CD4-positive, alpha-beta T cell treated with Interleukin-15 for 1 hour (primary cell): ENCODE measurements around the gene DLG2.
"Not testable (repeated sequence)": the region's sequence is repeated elsewhere in the genome, so short reads cannot be mapped to it uniquely, and the experiment has no call there.

Experiments used
- DNase-seq: peaks from one replicate; pipeline ENCODE4 v3.0.0-alpha.2; 2020

The DLG2 gene

GRCh38 chr11:83454674-83455073 lies 2172.5 kb downstream of the DLG2 start:
- DNase-seq = no peak

- DNase-seq = no peak
Measured at GRCh38 chr11:83449338-83449913, 2177.7 kb downstream of the DLG2 start.

DNA sequence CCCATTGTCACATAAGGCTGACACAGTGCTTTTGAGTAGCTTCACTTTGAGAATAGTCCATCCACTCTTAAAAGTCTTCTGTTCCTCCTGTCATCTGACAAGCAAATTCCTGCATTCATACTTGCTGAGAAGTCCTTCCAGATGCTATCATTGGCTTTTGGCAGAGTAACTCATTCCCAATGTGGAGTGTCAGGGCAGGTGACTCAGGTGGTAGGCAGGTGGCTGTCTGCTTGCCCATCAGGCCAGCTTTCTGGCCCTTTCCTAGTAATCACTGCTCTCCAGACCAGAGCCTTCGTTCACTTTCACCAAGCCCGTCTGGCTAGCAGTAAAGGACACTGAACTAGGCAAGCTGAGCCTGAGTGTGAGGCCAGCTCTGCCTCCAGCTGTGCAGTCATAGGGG lies 2178.5 kb downstream of the DLG2 start:
- DNase-seq = no peak

DNA sequence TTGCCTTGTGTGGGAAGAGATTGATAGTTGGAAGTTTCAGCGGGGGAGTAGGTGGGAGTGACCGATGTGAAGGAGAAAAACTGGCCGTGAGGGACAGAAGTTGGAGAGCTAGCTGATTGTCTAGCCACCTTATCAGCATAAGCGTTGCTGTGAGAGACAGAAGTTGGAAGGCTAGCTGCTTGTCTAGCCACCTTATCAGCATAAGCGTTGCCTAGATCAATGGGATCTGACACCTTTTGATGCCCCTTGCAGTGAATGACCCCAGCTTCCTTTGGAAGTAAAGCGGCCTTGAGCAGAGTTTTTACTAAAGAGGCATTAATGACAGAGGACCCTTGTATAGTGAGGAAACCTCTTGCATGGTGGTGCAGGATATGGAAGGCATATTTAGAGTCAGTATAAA lies 2183.3 kb downstream of the DLG2 start:
- not testable (repeated sequence) for DNase-seq

- no peak for DNase-seq
Measured at GRCh38 chr11:83441601-83442000, 2185.5 kb downstream of the DLG2 start.

DNA sequence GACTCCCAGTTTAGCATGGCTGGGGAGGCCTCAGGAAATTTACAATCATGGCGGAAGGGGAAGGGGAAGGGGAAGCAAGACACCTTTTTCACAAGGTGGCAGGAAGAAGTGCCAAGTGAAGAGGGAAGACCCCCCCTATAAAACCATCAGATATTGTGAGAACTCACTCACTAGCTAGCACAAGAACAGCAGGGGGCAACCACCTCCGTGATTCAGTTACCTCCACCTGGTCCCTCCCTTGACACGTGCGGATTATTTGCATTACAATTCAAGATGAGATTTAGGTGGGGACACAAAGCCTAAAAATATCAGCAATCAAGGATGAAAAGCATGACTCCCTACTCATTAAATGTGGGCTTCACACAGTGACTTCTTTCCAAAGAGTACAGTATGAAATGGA lies 2186.0 kb downstream of the DLG2 start:
- DNase-seq = no peak

- DNase-seq = no peak
Measured at GRCh38 chr11:83438438-83438837, 2188.7 kb downstream of the DLG2 start.

GRCh38 chr11:83437939-83438338 lies 2189.2 kb downstream of the DLG2 start:
- no peak for DNase-seq

- no peak for DNase-seq
Measured at GRCh38 chr11:83436855-83437254, 2190.3 kb downstream of the DLG2 start.

- not testable (repeated sequence) for DNase-seq
Measured at GRCh38 chr11:83434812-83435211, 2192.3 kb downstream of the DLG2 start.

DNA sequence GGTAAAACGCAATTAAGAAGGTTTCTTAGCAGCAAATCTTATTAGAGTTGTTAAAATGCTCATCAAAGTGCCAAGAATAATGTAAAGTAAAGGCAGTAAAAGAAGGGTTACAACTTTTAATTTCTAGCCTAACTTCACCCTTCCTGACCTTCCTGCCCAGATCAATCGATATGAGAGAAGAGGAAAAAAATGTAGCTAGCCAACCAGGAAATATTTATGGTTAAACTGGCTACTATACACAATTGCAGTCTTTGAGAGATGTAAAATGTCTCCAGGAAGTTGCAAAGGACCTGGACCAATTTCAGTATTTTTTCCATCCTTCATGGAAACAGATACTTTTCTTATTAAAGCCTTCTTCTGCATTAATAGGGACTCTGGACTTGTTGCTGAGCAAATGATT lies 2199.2 kb downstream of the DLG2 start:
- no peak for DNase-seq

GRCh38 chr11:83427501-83427900 lies 2199.6 kb downstream of the DLG2 start:
- DNase-seq = no peak

GRCh38 chr11:83425137-83425466 lies 2202.0 kb downstream of the DLG2 start:
- DNase-seq = no peak

DNA sequence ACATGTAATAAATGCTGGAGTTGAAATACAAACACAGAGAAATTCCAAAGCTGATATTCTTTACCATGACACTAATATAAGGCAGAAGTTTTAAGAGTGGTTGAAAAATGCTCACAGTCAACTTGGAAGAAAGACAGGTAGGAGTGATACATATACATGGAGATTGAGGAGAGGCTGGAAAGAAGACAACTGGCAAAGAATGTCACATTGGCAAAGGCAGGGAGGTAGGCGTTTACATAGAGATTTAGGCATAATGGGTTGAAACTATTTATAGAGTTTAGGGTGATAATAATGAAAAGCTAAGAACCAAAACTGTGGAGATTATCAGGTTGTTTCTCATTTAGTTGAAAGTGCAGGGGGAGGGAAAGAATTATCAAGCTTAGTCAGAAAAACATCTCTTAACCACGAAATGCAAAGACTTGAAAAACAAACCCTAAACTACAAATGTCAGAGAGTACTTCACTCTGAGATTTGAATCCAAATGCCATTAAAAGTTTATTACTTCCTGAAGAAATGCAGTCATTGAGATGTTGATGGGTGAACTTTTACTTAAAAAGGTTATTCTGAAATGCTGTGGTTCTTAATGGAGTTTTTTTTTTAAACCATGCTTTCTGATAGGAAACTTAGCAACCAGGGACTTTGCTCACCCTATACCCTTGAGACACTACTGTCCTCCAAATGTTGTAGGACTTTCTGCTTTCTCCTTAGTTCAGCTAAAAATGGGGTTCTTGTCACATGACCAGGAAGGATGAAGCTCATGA lies 2202.6 kb downstream of the DLG2 start:
- DNase-seq = no peak

GRCh38 chr11:83422641-83423040 lies 2204.5 kb downstream of the DLG2 start:
- DNase-seq = not testable (repeated sequence)

DNA sequence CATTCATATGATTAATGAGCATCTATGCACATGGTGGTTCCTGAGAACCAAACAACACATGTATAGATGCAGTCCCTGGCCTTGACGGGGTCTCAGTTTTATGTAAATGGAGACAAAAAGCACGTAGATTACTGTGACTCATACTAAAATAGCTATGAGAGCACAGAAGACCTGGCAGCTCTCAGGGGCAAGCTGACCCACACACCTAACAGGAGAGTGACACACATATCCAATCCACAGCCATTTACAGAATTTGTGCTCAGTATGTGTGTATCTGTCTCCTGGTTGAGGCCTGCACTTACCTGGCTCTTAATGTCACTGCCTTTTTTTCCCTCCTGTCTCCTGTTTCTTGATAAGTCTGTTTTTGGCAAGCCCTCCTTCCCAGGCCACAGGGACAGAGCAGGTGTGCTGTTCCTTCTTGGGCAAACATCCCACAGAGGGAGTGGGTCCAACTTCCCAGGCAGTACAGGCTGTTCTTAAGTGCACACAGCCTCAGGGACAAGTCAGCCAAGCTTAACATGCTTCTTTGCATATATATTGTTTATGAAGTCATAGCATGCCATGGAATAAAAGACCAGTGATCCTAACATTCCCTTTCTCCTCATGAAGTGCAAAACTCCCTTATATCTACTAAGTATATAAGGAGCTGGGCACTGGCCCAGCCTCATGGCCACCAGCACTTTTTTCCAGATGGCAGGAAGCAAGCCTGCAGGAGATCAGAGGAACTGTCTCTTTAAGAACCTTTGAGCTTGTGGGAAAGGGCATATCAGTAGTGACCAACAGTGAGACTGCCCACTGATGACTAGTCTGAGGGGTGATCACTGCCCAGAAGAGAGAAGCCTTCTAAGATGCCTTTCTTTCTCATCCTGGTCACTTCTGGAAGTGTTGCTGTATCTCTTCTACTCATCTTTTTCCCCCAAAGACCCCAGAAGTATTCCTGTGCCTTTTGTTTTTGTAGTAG lies 2216.3 kb downstream of the DLG2 start:
- DNase-seq = no peak

GRCh38 chr11:83409891-83410290 lies 2217.3 kb downstream of the DLG2 start:
- no peak for DNase-seq

GRCh38 chr11:83409476-83409875 lies 2217.7 kb downstream of the DLG2 start:
- DNase-seq = no peak

GRCh38 chr11:83408946-83409345 lies 2218.2 kb downstream of the DLG2 start:
- DNase-seq = no peak
